Measurements from ENCODE around the gene XIRP2.

GRCh38 chr2:167110345-167110744, 222.1 kb downstream of the XIRP2 start:
- TF ChIP-seq CTCF (IDR thresholded peaks at IDR 0.05) (no peak), RCOR1 (IDR thresholded peaks at IDR 0.05; ENCODE audit: low read depth, low read length) (no peak), REST (IDR thresholded peaks at IDR 0.05) (no peak), RAD21 (conservative IDR thresholded peaks at IDR 0.05 in 1 of 2, IDR thresholded peaks at IDR 0.05 in 1 of 2) (no peak), PBX3 (IDR thresholded peaks at IDR 0.05) (no peak)
